ENCODE results near the gene AMPD3. TPM values are rescaled to one million over a fixed set of nuclear protein-coding genes. Genes with fewer than 3 reads are reported as not detected.

The AMPD3 gene
- polyA plus RNA-seq (ENCODE audit: insufficient read length in 4 of 4) = 1 to 10 TPM; 5.1 to 6.9 (median 6.5) TPM

- DNase-seq (ENCODE audit: low read depth in 4 of 4, low spot score in 3 of 4) = peak in 1 of 4 donors; percentile 27
Observed at GRCh38 chr11:10454878-10455631, at the start of gene AMPD3. Gene AMPD3 (plus strand): TSS chr11:10455264. CDS start chr11:10461520, 6,256 bp downstream.

- peak; percentile 44 to 67 (median 54) for DNase-seq (ENCODE audit: low read depth in 4 of 4, low spot score in 3 of 4)
Observed at GRCh38 chr11:10405865-10406592, 49.0 kb upstream of the AMPD3 start.

GRCh38 chr11:10407055-10407454 is 48.0 kb upstream of the AMPD3 start:
- DNase-seq (ENCODE audit: low read depth in 4 of 4, low spot score in 3 of 4) = no peak

GRCh38 chr11:10407749-10408685 is 47.0 kb upstream of the AMPD3 start:
- DNase-seq (ENCODE audit: low read depth in 4 of 4, low spot score in 3 of 4) = no peak

- no peak for DNase-seq (ENCODE audit: low read depth in 4 of 4, low spot score in 3 of 4)
Observed at GRCh38 chr11:10409207-10409661, 45.8 kb upstream of the AMPD3 start.

- no peak for DNase-seq (ENCODE audit: low read depth in 4 of 4, low spot score in 3 of 4)
Observed at GRCh38 chr11:10410106-10410843, 44.8 kb upstream of the AMPD3 start.

GRCh38 chr11:10410844-10411200 is 44.2 kb upstream of the AMPD3 start:
- DNase-seq (ENCODE audit: low read depth in 4 of 4, low spot score in 3 of 4) = no peak

GRCh38 chr11:10412266-10412665 is 42.8 kb upstream of the AMPD3 start:
- no peak for DNase-seq (ENCODE audit: low read depth in 4 of 4, low spot score in 3 of 4)

- no peak for DNase-seq (ENCODE audit: low read depth in 4 of 4, low spot score in 3 of 4)
Observed at GRCh38 chr11:10413268-10413667, 41.8 kb upstream of the AMPD3 start.

GRCh38 chr11:10414181-10414580 is 40.9 kb upstream of the AMPD3 start:
- DNase-seq (ENCODE audit: low read depth in 4 of 4, low spot score in 3 of 4) = no peak

GRCh38 chr11:10414659-10415058 is 40.4 kb upstream of the AMPD3 start:
- DNase-seq (ENCODE audit: low read depth in 4 of 4, low spot score in 3 of 4) = no peak

- no peak for DNase-seq (ENCODE audit: low read depth in 4 of 4, low spot score in 3 of 4)
Observed at GRCh38 chr11:10415817-10416392, 39.2 kb upstream of the AMPD3 start.

- no peak for DNase-seq (ENCODE audit: low read depth in 4 of 4, low spot score in 3 of 4)
Observed at GRCh38 chr11:10418259-10418949, 36.7 kb upstream of the AMPD3 start.

- no peak for DNase-seq (ENCODE audit: low read depth in 4 of 4, low spot score in 3 of 4)
Observed at GRCh38 chr11:10418950-10419310, 36.1 kb upstream of the AMPD3 start.

GRCh38 chr11:10426475-10426874 is 28.6 kb upstream of the AMPD3 start:
- no peak for DNase-seq (ENCODE audit: low read depth in 4 of 4, low spot score in 3 of 4)

GRCh38 chr11:10428453-10428852 is 26.6 kb upstream of the AMPD3 start:
- DNase-seq (ENCODE audit: low read depth in 4 of 4, low spot score in 3 of 4) = no peak

GRCh38 chr11:10429526-10429925 is 25.5 kb upstream of the AMPD3 start:
- no peak for DNase-seq (ENCODE audit: low read depth in 4 of 4, low spot score in 3 of 4)

GRCh38 chr11:10432493-10432892 is 22.6 kb upstream of the AMPD3 start:
- DNase-seq (ENCODE audit: low read depth in 4 of 4, low spot score in 3 of 4) = no peak

GRCh38 chr11:10432971-10433370 is 22.1 kb upstream of the AMPD3 start:
- no peak for DNase-seq (ENCODE audit: low read depth in 4 of 4, low spot score in 3 of 4)

Measured in left renal pelvis (tissue), 4 donors.